GM23248 (cell line): ENCODE results near the gene ZNF548. TPM values are rescaled to one million over a fixed set of nuclear protein-coding genes. Genes with fewer than 3 reads are reported as not detected.
"Not testable (repeated sequence)": the region's sequence is repeated elsewhere in the genome, so short reads cannot be mapped to it uniquely, and the experiment has no call there.

ENCODE experiments used
- DNase-seq: peaks from one replicate; pipeline ENCODE4 v3.0.0-alpha.2; 2015
- H2AFZ ChIP-seq: fragments of 200-600 bp; sonication (generic); 2 replicates; pipeline ENCODE4 v1.6.1; 2016; ENCODE audit warnings: antibody characterized with exemption
- H3F3A ChIP-seq: fragments of 200-600 bp; sonication (generic); 2 replicates; pipeline ENCODE4 v1.6.1; 2016; ENCODE audit warnings: mild to moderate bottlenecking, antibody characterized with exemption, mixed run types; ENCODE audit not compliant: insufficient read depth
- H3K27ac ChIP-seq: fragments of 200-600 bp; sonication (generic); 2 replicates; pipeline ENCODE4 v1.5.1; 2016; ENCODE audit warnings: mild to moderate bottlenecking
- H3K27me3 ChIP-seq: fragments of 200-600 bp; sonication (generic); replicated peaks from 2 replicates; pipeline ENCODE4 v1.6.1; 2016; ENCODE audit warnings: mild to moderate bottlenecking; ENCODE audit not compliant: insufficient read depth
- H3K36me3 ChIP-seq: fragments of 200-600 bp; sonication (generic); 2 replicates; pipeline ENCODE4 v1.6.1; 2016; ENCODE audit warnings: low read depth, mild to moderate bottlenecking
- H3K4me1 ChIP-seq: fragments of 200-600 bp; sonication (generic); 2 replicates; pipeline ENCODE4 v1.6.1; 2016; ENCODE audit warnings: mild to moderate bottlenecking; ENCODE audit not compliant: insufficient read depth
- H3K4me2 ChIP-seq: fragments of 200-600 bp; sonication (generic); one replicate; pipeline ENCODE4 v1.6.1; 2016; ENCODE audit warnings: mild to moderate bottlenecking; ENCODE audit not compliant: unreplicated experiment
- H3K4me3 ChIP-seq: fragments of 200-600 bp; sonication (generic); 2 replicates; pipeline ENCODE4 v1.5.1; 2016; ENCODE audit warnings: mild to moderate bottlenecking
- H3K79me2 ChIP-seq: fragments of 200-600 bp; sonication (generic); 2 replicates; pipeline ENCODE4 v1.6.1; 2016; ENCODE audit warnings: mild to moderate bottlenecking; ENCODE audit not compliant: insufficient read depth
- H3K9ac ChIP-seq: fragments of 200-600 bp; sonication (generic); 2 replicates; pipeline ENCODE4 v1.6.1; 2016; ENCODE audit warnings: mild to moderate bottlenecking
- H3K9me2 ChIP-seq: fragments of 200-600 bp; sonication (generic); 2 replicates; pipeline ENCODE4 v1.6.1; 2016; ENCODE audit warnings: mixed run types, mild to moderate bottlenecking, moderate library complexity; ENCODE audit not compliant: insufficient read depth
- H3K9me3 ChIP-seq: fragments of 200-600 bp; sonication (generic); one replicate; pipeline ENCODE4 v1.6.1; 2017; ENCODE audit warnings: low read depth
- H4K20me1 ChIP-seq: fragments of 200-600 bp; sonication (generic); 2 replicates; pipeline ENCODE4 v1.6.0; 2016; ENCODE audit not compliant: insufficient read depth
- EZH2 ChIP-seq: fragments of 200-600 bp; sonication (generic); IDR thresholded peaks from 2 replicates; pipeline ENCODE4 v1.6.1; 2018; ENCODE audit warnings: antibody characterized with exemption, mild to moderate bottlenecking; ENCODE audit not compliant: insufficient read depth, poor library complexity, severe bottlenecking
- EZH2phosphoT487 ChIP-seq: fragments of 200-600 bp; sonication (generic); IDR thresholded peaks from 2 replicates; pipeline ENCODE4 v1.6.1; 2018; ENCODE audit warnings: antibody characterized with exemption, moderate library complexity, mild to moderate bottlenecking, low read depth; ENCODE audit not compliant: insufficient read depth
- WGBS, 2 experiments: methylation state at CpG; one replicate each; pipeline ENCODE4 v1.1.6; 2015 to 2017; ENCODE audit warnings: low lambda C conversion rate in 2 of 2, low coverage in 1 of 2; ENCODE audit errors: missing lambda C conversion rate in 2 of 2; 5-methylcytosine and 5-hydroxymethylcytosine counted together
- in situ Hi-C: fragments of 300-500 bp; cut with MboI; formaldehyde crosslinking; loops from 2 replicates; pipeline ENCODE4 v1.15.0; 2020
- polyA plus RNA-seq: library from polyadenylated mRNA; unstranded; fragments of >200 nt; fragmentation: Nextera tagmentation; extraction: Ambion mirVana; gene quantifications from 2 replicates; pipeline ENCODE4 v1.2.1, GENCODE V29; 2016
- total RNA-seq: library from RNA; depleted of rRNA; stranded (reverse); fragments of >200 nt; shearing (Covaris generic); gene quantifications from 2 replicates; pipeline ENCODE4 v1.2.3, GENCODE V29; 2014

The ZNF548 gene
- total and polyA plus RNA-seq, 2 experiments from 2014 or later, result 6.9 to 20.3 TPM

GRCh38 chr19:57374179-57374578 is 15.5 kb upstream of the ZNF548 start:
- Histone ChIP-seq H3F3A (0 out of 2 replicates have a peak, but pooled peaks cover 6% of the 10 kb centered on the region), H3K9me3 (no peaks in the 10 kb centered on the region), H3K27ac (no peak overlapping the region), H3K9me2 (no peaks in the 10 kb centered on the region), H3K36me3 (peaks cover 32% of the 10 kb centered on the region), H3K4me2 (no peak overlapping the region), H3K4me1 (no peaks in the 10 kb centered on the region), H2AFZ (no peak overlapping the region), H4K20me1 (no peaks in the 10 kb centered on the region), H3K79me2 (no peaks in the 10 kb centered on the region), H3K9ac (no peak overlapping the region), H3K27me3 (no peaks in the 10 kb centered on the region), H3K4me3 (no peak overlapping the region)
- no peak for DNase-seq
- in situ Hi-C loops, result no loop called here
- WGBS, 2 experiments, result 89 to 92% methylated on average over 6 of the region's 6 CpGs
- TF ChIP-seq EZH2phosphoT487 (no peak), EZH2 (no peak)

- H3K36me3 ChIP-seq, result peaks cover 32% of the 10 kb centered on the region
- H4K20me1 ChIP-seq, H3K27me3 ChIP-seq, H3K9me3 ChIP-seq, H3K4me3 ChIP-seq, DNase-seq, H3K9ac ChIP-seq, H3K4me2 ChIP-seq, in situ Hi-C loops, H3K27ac ChIP-seq, H2AFZ ChIP-seq, H3K4me1 ChIP-seq, H3K9me2 ChIP-seq, H3F3A ChIP-seq, H3K79me2 ChIP-seq: not testable (repeated sequence)
- WGBS, 2 experiments, result 95 to 97% methylated on average over 2 of the region's 2 CpGs
Measured at GRCh38 chr19:57374647-57375046, 15.0 kb upstream of the ZNF548 start.

- in situ Hi-C loops, result no loop called here
- Histone ChIP-seq H4K20me1 (no peaks in the 10 kb centered on the region), H3K9me3 (no peaks in the 10 kb centered on the region), H3K4me2 (no peak overlapping the region), H3K9me2 (no peaks in the 10 kb centered on the region), H3K36me3 (peaks cover 32% of the 10 kb centered on the region), H3F3A (0 out of 2 replicates have a peak, but pooled peaks cover 8% of the 10 kb centered on the region), H3K27me3 (no peaks in the 10 kb centered on the region), H3K27ac (no peak overlapping the region), H3K9ac (no peak overlapping the region), H3K4me1 (no peaks in the 10 kb centered on the region), H3K79me2 (no peaks in the 10 kb centered on the region), H2AFZ (no peak overlapping the region), H3K4me3 (no peak overlapping the region)
- no peak for TF ChIP-seq EZH2
- no peak for TF ChIP-seq EZH2phosphoT487
- no peak for DNase-seq
- WGBS, 2 experiments, result 24 to 32% methylated on average over 6 of the region's 6 CpGs
Measured at GRCh38 chr19:57376151-57376550, 13.5 kb upstream of the ZNF548 start.

- Histone ChIP-seq H3K4me3 (no peak overlapping the region), H3K36me3 (peaks cover 25% of the 10 kb centered on the region), H3K9me2 (no peaks in the 10 kb centered on the region), H3K27me3 (no peaks in the 10 kb centered on the region), H3K79me2 (no peaks in the 10 kb centered on the region), H4K20me1 (no peaks in the 10 kb centered on the region), H3K9me3 (no peaks in the 10 kb centered on the region), H2AFZ (no peak overlapping the region), H3K4me1 (no peaks in the 10 kb centered on the region), H3K4me2 (no peak overlapping the region), H3K27ac (no peak overlapping the region), H3K9ac (no peak overlapping the region), H3F3A (0 out of 2 replicates have a peak, but pooled peaks cover 8% of the 10 kb centered on the region)
- no peak for TF ChIP-seq EZH2phosphoT487
- no peak for TF ChIP-seq EZH2
- no peak for DNase-seq
- 90 to 94% methylated on average over 3 of the region's 3 CpGs for WGBS, 2 experiments
- in situ Hi-C loops, result no loop called here
Measured at GRCh38 chr19:57377498-57378146, 12.0 kb upstream of the ZNF548 start.

- H3K4me3 ChIP-seq, result no peak overlapping the region
Measured at GRCh38 chr19:57380923-57381322, 8.7 kb upstream of the ZNF548 start.

More at GRCh38 chr19:57380923-57381322, 8.7 kb upstream of the ZNF548 start:
- H3K36me3 ChIP-seq, result peaks cover 21% of the 10 kb centered on the region
- H3K9me3 ChIP-seq, result no peaks in the 10 kb centered on the region
- no peak for DNase-seq
- in situ Hi-C loops, result no loop called here
- H3K9ac ChIP-seq, result no peak overlapping the region
- no peak overlapping the region for H3K4me2 ChIP-seq
- no peaks in the 10 kb centered on the region for H4K20me1 ChIP-seq
- no peaks in the 10 kb centered on the region for H3K4me1 ChIP-seq
- no peaks in the 10 kb centered on the region for H3K27me3 ChIP-seq
- no peaks in the 10 kb centered on the region for H3K9me2 ChIP-seq
- H3K27ac ChIP-seq, result no peak overlapping the region
- no peak overlapping the region for H2AFZ ChIP-seq
- H3K79me2 ChIP-seq, result no peaks in the 10 kb centered on the region
- TF ChIP-seq EZH2phosphoT487 (no peak), EZH2 (no peak)
- 0 out of 2 replicates have a peak, but pooled peaks cover 8% of the 10 kb centered on the region for H3F3A ChIP-seq
